ENCODE data around the gene LHPP. TPM values are rescaled to one million over a fixed set of nuclear protein-coding genes. Genes with fewer than 3 reads are reported as not detected.

LHPP gene
- total RNA-seq, 1 donor from 2014 or later = 9.1 TPM

DNA sequence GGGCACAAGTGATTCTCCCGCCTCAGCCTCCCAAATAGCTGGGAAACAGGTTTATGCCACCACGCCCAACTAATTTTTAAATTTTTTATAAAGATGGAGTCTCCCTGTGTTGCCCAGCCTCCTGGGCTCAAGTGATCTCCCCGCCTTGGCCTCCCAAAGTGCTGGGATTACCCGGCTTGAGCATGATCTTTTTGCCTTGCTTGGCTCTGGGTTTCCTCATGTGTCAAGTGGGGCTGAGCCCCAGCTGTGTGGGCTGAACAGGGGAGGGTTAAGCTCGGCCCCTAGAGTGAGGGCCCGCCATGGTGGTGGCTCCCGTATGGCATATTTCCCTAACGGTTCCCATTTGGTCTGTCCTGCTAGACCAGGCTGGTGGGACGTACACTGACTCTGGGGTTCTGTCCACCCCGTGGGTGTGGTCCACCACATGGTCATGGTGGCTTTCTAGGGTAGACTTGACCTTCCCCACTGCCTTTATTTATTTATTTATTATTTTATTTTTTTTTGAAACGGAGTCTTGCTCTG is 66.3 kb downstream of the LHPP start:
- intact Hi-C loops (cut with micrococcal nuclease) = no loop called here
- DNase-seq (peak; percentile 4), ATAC-seq (no peak)

DNA sequence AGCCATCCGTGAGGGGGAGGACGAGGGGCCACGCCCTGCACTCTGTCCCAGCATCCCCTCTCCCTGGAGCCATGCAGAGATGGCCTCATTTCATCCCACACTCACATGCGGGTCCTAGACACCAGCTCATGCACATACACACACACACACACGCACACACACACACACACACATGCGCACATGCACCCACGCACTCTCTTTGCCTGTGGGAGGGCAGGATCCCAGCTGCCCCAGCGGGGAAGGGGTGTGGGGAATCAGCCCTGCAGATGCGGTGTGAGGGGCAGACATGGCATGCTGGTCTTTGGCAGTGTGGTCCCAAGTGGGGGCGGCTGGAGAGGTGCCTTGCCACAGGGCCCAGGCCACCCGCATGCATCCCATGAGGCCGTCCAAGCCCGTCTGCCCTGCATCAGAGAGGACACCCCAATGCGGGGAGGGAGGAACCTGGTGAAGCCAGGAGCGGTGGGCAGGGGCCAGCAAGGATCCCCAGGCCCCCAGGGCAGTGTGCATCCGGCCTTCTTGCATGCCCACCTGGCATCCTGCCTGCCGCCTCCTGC is 68.1 kb downstream of the LHPP start:
- ATAC-seq = no peak
- intact Hi-C loops (cut with micrococcal nuclease) = loop anchor here (2.0 to 10.0 kb wide), 2 partner anchors 215 to 295 kb away; partner anchors contain the start of gene FAM53B
- DNase-seq = peak; percentile 22

DNA sequence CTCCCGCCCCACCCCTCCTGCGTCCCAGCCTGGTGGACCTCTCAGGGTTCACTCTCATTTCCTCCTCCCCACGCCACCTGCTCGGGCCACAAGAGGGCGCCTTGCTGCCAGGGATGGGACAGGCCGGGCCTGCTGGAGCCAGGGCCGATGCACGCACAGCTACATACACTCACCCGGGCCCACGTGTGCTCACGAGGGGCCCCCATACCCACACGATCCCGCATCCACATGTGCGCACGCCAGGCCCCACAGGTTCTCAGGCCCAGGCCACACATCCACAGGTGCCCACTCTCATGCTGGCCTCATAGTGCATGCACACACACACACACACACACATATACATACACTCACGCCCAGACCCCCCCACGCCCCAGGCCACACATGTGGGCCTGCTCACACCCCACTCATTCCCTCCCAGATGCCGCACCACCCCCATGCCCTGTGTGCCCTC is 68.6 kb downstream of the LHPP start:
- peak; percentile 83 for ATAC-seq
- peak; percentile 93 for DNase-seq
- intact Hi-C loops (cut with micrococcal nuclease) = loop anchor here (2.0 to 10.0 kb wide), 2 partner anchors 215 to 295 kb away; partner anchors contain the start of gene FAM53B

DNA sequence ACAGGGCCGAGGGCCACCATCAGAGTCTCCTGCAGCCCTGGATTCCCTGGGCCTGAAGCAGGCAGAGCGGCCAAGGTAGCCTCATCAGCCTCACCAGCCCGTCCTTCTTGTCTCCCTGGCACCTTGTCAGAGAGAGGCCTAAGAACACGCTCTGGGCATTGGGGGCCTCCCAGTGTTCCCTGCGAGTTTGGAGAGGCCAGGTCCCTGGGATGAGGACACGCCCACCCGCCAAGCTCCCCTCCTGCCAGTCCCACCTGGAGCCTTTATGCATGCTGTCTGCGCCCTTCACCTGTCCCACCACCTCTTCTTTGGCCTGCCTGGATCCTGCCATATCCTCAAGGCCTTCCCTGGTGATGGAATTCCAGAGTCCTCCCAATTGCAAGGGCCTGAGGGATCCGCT is 69.2 kb downstream of the LHPP start:
- ATAC-seq (no peak), DNase-seq (peak; percentile 20)
- intact Hi-C loops (cut with micrococcal nuclease) = loop anchor here (2.0 to 10.0 kb wide), 2 partner anchors 214 to 294 kb away; partner anchors contain the start of gene FAM53B

DNA sequence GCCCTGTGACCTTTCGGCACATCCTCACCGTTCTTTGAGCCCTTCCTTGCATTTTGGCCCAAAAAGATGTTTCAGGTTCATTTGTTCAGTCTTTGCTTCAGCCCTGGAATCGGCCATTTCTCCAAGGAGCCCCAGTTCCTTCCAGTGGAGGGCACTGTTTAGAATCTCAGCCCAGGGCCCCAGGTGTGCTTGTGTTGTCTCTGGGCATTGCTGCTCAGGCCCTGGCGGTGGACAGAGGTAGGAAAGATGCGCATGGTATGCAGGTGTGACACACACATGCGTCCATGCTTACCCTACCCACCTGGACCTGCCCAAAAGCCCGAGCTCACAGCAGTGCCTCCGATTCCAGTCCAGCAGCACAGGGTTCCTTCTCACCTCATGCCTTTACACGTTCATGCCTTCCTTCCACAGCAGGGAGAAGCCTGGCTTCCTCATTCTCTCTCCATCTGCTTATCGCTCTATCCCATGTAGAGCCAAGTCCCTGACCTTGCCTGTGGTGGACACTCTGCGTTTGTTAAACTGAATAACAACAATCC is 70.6 kb downstream of the LHPP start:
- intact Hi-C loops (cut with micrococcal nuclease) = loop anchor here (10.0 kb wide), 1 partner anchor 293 kb away; no protein-coding TSS in a partner anchor

DNA sequence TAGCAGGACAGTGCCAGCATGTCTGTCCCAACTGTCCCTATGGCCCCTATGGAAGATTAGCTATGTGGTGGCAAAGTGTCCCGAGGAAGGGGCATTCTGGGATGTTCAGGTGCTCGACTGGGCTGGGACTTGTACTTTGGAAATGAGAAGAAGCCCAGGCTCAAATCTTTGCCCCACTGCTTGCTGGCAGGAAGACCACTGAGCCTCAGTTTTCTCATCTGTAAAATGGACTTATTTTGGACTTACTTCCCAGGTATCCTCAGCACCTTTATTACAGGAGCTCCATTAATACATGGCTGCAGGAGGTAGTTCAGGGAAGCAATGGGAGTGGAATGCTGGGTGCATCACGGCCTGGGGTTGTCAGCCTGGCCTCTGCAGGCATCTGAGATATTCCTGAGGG is 71.2 kb downstream of the LHPP start:
- ATAC-seq (no peak), DNase-seq (no peak)
- intact Hi-C loops (cut with micrococcal nuclease) = loop anchor here (10.0 kb wide), 1 partner anchor 292 kb away; no protein-coding TSS in a partner anchor

More for the DNA sequence above, 70.6 kb downstream of the LHPP start:
- ATAC-seq = no peak
- DNase-seq = peak; percentile 15

DNA sequence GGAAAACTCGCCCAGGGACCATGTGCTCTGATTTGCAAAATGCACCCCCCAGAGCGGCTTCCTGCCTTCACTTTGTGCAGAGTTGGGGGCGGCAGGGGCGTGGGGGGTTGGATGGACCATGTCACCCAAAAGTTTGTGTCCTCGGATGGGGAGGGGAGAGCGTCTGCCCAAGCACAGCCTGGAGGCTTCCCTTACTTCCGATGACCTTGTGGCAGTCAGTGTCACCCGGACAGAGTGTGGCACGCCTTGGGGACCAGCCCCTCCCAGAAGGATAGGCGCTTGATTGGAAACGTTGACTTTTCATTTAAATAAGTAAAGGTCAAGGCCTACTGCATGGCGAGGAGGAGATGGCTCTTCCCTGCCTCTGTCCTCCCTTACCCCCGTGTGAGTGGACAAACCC is 71.6 kb downstream of the LHPP start:
- DNase-seq (no peak), ATAC-seq (no peak)
- intact Hi-C loops (cut with micrococcal nuclease) = loop anchor here (10.0 kb wide), 1 partner anchor 292 kb away; no protein-coding TSS in a partner anchor

DNA sequence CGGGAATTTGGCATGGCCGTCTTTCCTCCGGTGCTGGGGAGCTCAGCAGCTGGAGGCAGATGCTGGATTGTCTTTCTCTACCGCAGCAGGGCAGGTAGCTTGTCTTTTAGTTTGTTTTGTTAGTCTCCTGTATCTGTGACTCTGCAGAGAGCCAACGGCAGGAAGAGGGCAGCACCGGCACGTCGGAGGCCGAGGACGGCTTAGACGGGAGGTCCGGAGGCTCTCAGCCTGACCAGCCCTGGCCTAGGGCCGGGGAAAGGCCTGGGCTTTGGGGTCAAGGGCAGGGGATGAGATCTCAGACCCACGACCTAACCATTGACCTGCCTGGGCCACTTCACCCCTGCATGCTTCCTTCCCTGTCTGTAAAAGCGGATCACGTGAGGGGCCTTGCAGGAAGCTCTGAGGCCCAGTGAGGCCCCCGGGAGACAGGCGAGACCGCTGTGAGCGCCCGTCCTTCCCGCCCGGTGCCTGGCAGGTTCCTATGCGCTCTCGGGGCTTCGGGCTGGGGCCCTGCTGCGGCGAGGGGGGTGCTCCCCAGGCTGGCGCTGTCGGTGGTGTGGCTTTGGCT is 72.7 kb downstream of the LHPP start:
- DNase-seq = peak; percentile 66
- peak; percentile 33 for ATAC-seq
- intact Hi-C loops (cut with micrococcal nuclease) = loop anchor here (10.0 kb wide), 1 partner anchor 290 kb away; no protein-coding TSS in a partner anchor

DNA sequence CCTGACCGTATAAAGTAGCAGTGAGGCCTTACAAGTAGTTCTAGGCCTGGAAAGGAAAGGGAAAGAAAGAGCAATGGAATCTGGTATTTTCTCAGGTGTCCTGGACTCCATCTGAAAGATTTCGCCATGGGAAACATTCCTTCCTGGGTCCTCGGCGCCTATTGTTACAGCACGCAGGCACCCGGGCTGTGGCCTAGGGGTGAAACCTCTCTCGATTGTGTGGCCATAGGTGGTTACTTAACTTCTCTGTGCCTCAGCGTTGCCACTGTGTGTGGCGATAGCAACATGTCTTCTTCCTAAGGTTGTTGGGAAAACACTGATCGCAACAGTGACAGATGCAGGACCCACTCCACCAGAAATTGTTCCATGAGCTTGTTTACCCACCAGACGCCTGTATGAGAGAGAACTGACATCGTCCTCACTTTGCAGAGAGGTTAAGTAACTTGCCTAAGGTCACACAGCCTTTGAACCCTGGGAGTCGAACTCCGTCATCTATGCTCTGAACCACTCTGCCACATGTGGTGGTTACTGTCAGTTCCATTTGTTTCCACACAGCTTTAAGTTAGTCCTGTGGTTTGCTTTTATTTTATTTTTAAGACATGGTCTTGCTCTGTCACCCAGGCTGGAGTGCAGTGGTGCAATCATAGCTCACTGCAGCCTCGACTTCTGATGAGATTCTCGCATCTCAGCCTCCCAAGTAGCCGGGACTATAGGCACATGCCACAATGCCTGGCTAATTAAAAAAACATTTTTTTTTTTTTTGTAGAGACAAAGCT is 73.4 kb downstream of the LHPP start:
- ATAC-seq = no peak
- DNase-seq = no peak
- intact Hi-C loops (cut with micrococcal nuclease) = loop anchor here (10.0 kb wide), 1 partner anchor 290 kb away; no protein-coding TSS in a partner anchor

DNA sequence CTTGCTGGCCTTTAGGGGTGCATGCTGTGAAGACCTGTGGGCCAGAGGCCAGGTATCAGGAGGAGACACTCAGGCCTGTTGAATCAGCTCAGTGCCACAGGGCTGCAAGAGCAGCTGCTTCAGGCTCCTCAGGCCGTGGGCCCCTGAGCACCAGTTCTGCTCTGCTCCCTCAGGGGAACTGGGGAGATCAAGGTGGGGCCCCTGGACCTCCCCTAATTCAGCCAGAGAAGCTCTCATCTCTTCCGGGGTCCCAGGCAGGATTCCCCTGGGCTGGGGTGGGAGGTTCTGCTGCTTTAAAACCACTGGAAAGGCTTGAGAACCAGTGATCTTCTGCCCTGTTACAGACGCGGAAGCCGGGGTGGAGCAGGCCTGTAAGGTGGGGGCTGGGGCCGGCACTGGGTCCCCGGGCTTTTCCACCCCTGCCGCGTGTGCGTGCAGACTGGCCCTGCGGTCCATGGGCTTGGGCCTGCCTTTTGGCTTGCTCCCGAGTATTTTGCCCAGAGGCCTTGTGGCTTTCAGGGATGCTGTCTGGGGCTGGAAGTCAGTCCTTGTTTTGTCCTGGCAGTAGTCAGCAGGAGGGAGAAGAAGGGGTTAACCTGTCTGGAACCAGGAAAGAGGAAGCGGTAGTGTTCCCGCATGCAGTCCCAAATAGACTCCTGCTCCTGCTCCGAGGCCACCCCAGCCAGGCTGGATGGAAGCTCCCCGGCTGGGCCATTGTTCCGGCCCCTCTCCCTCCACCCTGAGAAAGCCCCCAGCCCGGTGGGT is 74.3 kb downstream of the LHPP start:
- ATAC-seq = peak; percentile 12
- no peak for DNase-seq
- intact Hi-C loops (cut with micrococcal nuclease) = loop anchor here (10.0 kb wide), 1 partner anchor 289 kb away; no protein-coding TSS in a partner anchor

DNA sequence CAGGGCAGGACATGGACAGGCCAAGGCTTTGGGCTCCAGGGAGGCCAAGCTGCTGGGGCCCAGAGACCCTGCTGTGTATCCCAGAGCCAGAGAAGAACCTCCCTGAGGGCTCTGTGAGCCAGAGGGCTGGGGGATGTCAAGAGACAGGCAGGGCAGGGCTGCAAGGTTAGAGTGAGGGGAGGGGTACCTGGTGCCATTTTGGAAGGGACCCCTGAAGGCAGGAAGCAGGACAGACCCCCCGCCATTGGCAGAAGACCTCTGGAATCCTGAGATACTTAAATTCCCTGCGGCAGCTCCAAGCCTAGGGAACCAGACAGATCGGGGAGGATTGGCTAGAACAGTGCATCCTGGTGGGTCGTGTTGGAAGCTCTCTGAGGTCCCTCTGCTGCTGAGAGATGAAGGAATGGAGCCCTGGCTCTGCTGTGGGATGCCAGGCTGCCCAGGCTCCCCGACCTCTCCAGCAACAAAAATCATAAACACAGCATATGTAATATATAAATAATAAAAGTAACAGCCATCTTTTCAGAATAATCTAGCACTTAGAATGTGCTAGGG is 75.0 kb downstream of the LHPP start:
- intact Hi-C loops (cut with micrococcal nuclease) = loop anchor here (10.0 kb wide), 1 partner anchor 288 kb away; no protein-coding TSS in a partner anchor
- no peak for ATAC-seq
- no peak for DNase-seq

DNA sequence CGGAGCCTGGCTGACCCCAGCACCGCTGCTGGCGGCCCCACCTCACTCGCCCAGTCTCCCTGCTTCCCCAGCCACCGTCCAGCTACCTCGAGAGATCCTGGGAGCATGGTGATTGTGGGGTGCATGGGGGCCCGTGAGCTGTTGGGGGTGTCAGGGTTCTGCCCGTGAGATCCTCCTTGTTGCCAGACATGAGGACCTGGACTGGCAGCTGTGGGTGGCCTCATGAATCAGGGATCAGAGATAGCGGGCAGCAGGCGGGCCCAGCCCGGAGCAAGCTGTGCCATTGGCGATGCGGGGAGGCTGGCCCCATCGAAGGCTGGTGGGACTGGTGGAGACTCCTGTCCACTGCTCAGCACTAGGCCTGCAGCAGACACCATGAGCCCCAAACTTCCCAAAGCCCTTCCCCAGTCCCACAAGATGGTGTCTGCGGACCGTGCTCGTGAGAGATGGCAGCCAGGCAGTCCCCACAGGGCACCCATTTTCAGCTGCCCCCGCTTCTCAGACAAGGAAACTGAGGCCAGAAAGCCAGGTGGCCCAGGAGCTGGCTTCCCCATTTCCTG is 75.6 kb downstream of the LHPP start:
- intact Hi-C loops (cut with micrococcal nuclease) = loop anchor here (10.0 kb wide), 1 partner anchor 288 kb away; no protein-coding TSS in a partner anchor

DNA sequence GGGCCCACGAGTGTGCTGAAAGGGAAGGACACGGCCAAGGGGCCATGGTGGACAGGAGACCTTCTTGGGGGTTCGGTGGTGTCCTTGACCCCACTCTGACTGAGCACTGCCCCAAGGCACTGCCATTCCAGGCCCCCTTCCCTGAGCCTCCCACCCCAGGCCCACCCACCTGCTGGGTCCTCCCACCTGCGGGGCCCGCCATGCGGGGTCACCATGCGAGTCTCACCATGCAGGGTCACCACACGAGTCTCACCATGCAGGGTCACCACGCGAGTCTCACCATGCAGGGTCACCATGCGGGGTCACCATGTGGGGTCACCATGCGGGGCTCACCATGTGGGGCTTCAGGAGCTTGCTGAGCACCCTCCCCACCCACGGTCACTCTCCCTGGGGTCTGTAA is 76.3 kb downstream of the LHPP start:
- ATAC-seq = no peak
- DNase-seq = no peak
- intact Hi-C loops (cut with micrococcal nuclease) = loop anchor here (10.0 kb wide), 1 partner anchor 287 kb away; no protein-coding TSS in a partner anchor

More for the DNA sequence above, 75.6 kb downstream of the LHPP start:
- ATAC-seq (no peak), DNase-seq (no peak)

DNA sequence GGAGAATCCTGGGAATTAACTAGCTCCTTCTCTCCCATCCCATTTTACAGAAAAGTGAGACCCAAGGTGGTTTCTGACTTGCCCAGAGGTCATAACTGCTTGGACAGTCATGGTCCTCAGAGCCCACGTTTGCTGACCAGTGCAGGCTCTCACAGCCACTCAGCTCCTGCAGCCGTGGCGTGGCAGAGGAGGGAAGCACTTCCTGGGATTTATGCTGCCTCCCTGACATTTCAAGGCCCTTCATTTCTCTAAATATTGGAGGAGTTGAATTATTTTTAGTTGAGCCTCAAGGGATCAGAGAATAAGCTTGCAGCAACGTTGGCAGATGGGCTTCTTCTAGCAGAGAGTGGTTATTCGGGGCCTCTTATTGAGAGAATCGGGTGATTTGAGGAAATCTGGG is 77.1 kb downstream of the LHPP start:
- no peak for ATAC-seq
- intact Hi-C loops (cut with micrococcal nuclease) = loop anchor here (10.0 kb wide), 1 partner anchor 286 kb away; no protein-coding TSS in a partner anchor
- no peak for DNase-seq

DNA sequence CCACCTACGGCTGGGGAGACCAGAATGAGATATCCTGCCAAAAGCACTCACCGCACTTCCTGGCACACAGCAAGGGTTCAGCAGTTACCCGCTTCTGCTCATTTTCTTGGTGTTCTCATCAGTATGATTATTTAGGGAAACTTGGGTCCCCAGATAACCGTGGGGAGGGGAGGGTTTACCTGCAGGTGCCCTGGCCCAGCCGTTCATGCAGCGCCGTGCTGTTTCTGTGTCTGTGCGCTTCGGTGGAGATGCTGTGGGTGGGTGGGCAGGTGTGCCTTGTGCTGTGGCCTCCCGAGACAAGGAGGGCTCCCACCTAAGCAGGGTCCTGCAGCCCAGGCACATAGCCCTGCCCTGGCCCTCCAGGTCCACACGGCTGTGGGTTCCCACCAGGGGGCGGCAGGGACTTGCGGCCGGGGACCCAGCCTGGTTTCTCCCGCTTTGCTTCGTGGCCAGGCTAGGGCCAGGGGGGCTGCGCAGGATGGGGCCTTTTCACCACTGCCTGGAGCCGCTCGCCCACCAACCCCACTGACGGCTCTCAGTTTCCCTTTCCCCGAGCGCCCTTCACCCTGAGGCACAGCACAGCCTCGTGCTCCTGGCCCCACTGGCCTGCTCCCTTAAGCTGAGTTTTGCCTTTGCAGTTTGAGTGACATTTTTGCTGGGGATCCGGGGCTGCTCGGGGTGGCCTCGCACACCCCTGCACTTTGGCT is 78.5 kb downstream of the LHPP start:
- intact Hi-C loops (cut with micrococcal nuclease) = loop anchor here (10.0 kb wide), 1 partner anchor 285 kb away; no protein-coding TSS in a partner anchor
- peak; percentile 84 for DNase-seq
- peak; percentile 88 for ATAC-seq

DNA sequence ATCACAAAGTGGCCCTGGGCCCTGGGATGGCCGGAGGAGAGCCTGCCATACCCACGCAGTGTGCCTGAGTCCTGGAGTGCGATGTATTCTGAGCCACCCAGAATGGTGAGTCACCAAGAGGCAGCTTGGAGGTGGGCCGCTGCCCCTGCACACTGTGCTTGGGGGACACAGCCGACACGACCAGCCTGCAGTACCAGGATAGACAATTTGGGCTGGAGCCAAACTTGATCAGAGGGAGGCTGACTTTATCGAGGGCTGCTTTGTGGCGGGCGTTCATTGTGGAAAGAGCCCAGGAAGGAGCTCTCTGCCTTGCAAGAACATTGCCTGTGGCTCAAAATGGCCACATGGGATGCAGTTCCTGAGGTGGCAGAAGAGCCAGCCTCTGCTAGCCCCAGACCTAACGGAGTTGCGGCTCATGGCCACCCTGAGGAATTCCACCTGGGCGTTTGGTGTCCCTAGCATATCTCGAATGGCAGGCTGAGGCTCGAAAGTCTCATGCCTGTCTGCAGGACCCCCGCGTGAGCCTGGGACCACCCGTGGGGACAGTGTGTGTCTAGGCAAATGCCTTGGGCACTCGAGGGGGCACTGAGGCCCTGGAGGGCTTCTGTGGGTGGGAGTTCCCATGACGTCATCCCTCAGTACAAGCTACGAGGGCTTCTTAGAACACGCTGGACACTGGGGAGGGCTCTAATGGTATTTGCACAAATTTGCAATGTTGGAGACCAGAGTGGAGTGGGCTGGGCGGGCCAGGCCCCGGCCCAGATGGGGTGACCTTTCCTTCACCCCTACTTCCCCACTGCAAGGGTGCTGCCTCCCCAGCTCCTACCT is 79.7 kb downstream of the LHPP start:
- intact Hi-C loops (cut with micrococcal nuclease) = no loop called here

More for the DNA sequence above, 79.7 kb downstream of the LHPP start:
- no peak for DNase-seq
- no peak for ATAC-seq

All from left ventricle myocardium superior (tissue), 1 donor.